Parathyroid adenoma (tissue), 2 donors: ENCODE results near the gene DCAF8L2.

Experiments used
- H2AFZ ChIP-seq: fragments of 300-600 bp; sonication (generic); one replicate; pipeline ENCODE4 v1.7.0; 2017; ENCODE audit warnings: antibody characterized with exemption, mild to moderate bottlenecking
- H3K27ac ChIP-seq: fragments of 300-600 bp; sonication (generic); one replicate; pipeline ENCODE4 v1.7.0; 2017
- H3K27me3 ChIP-seq: fragments of 300-600 bp; sonication (generic); one replicate; pipeline ENCODE4 v1.7.0; 2017; ENCODE audit warnings: low read length; ENCODE audit not compliant: control insufficient read depth, insufficient read depth
- H3K36me3 ChIP-seq: fragments of 300-600 bp; sonication (generic); one replicate; pipeline ENCODE4 v1.7.0; 2017; ENCODE audit warnings: low read length; ENCODE audit not compliant: control insufficient read depth, insufficient read depth
- H3K4me1 ChIP-seq: fragments of 300-600 bp; sonication (generic); one replicate; pipeline ENCODE4 v1.7.0; 2017; ENCODE audit warnings: control low read depth
- H3K4me2 ChIP-seq: fragments of 300-600 bp; sonication (generic); one replicate; pipeline ENCODE4 v1.7.0; 2017; ENCODE audit warnings: low read length
- H3K4me3 ChIP-seq: fragments of 300-600 bp; sonication (generic); one replicate; pipeline ENCODE4 v1.7.0; 2017; ENCODE audit warnings: low read depth, low read length
- H3K79me2 ChIP-seq: fragments of 300-600 bp; sonication (generic); one replicate; pipeline ENCODE4 v1.7.0; 2017; ENCODE audit warnings: control low read depth
- H3K9ac ChIP-seq: fragments of 300-600 bp; sonication (generic); one replicate; pipeline ENCODE4 v1.7.0; 2017; ENCODE audit warnings: mild to moderate bottlenecking
- H3K9me3 ChIP-seq: fragments of 300-600 bp; sonication (generic); one replicate; pipeline ENCODE4 v1.7.0; 2017; ENCODE audit warnings: low read length; ENCODE audit not compliant: control insufficient read depth
- TF ChIP-seq, protein P1 (sequence below): fragments of 300-600 bp; sonication (generic); IDR thresholded peaks from one replicate; pipeline ENCODE4 v1.7.0; 2017; ENCODE audit warnings: antibody characterized with exemption, mild to moderate bottlenecking
- donor health status: primary hyperparathyroidism.

The DCAF8L2 gene

DNA sequence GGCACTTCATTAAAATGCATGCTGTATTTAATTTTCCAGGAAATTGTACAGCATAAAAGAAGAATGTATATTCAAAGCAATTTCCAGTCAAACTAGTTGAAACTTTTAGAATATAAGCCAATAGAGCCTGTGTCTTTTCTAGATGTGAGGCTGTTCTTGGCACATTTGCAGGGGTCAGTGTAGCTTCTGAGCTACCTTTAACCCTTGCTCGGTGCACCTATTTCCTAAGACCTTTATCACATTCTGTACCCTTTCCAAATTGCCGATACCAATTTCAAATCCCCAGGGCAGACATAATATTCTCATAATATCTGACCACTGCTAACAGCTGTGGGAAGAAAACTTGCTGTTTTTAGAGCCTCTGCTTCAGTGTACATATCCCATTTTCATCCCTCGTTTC, 43.2 kb downstream of the DCAF8L2 start:
- Histone ChIP-seq H2AFZ (no peak overlapping the region), H3K9me3 (no peaks in the 10 kb centered on the region), H3K4me2 (no peak overlapping the region), H3K36me3 (no peaks in the 10 kb centered on the region), H3K4me1 (no peaks in the 10 kb centered on the region), H3K9ac (no peak overlapping the region), H3K79me2 (no peaks in the 10 kb centered on the region), H3K27ac (no peak overlapping the region), H3K4me3 (no peak overlapping the region), H3K27me3 (no peaks in the 10 kb centered on the region)
- TF ChIP-seq, protein P1, sequence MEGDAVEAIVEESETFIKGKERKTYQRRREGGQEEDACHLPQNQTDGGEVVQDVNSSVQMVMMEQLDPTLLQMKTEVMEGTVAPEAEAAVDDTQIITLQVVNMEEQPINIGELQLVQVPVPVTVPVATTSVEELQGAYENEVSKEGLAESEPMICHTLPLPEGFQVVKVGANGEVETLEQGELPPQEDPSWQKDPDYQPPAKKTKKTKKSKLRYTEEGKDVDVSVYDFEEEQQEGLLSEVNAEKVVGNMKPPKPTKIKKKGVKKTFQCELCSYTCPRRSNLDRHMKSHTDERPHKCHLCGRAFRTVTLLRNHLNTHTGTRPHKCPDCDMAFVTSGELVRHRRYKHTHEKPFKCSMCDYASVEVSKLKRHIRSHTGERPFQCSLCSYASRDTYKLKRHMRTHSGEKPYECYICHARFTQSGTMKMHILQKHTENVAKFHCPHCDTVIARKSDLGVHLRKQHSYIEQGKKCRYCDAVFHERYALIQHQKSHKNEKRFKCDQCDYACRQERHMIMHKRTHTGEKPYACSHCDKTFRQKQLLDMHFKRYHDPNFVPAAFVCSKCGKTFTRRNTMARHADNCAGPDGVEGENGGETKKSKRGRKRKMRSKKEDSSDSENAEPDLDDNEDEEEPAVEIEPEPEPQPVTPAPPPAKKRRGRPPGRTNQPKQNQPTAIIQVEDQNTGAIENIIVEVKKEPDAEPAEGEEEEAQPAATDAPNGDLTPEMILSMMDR = no peak

DNA sequence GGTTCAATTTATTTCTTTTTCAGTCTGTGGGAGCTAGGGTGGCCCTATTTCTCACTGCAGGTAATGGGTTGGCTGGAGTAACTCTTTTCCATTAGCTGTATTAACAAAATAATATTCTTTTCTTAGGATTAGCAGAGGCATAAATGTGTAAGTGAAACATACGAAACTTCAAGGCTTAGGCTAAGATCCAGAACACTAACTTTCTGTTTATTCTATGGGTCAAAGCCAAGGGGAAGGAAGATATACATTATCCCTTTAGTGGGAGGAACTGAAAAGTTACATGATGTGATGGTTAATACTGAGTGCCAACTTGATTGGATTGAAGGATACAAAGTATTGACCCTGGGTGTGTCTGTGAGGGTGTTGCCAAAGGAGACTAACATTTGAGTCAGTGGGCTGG, 66.4 kb downstream of the DCAF8L2 start:
- Histone ChIP-seq H3K36me3 (no peaks in the 10 kb centered on the region), H3K9me3 (no peaks in the 10 kb centered on the region), H3K79me2 (no peaks in the 10 kb centered on the region), H3K4me1 (no peaks in the 10 kb centered on the region), H3K27ac (no peak overlapping the region), H3K4me2 (no peak overlapping the region), H3K4me3 (no peak overlapping the region), H3K27me3 (no peaks in the 10 kb centered on the region), H2AFZ (no peak overlapping the region), H3K9ac (no peak overlapping the region)
- TF ChIP-seq, protein P1 = no peak

DNA sequence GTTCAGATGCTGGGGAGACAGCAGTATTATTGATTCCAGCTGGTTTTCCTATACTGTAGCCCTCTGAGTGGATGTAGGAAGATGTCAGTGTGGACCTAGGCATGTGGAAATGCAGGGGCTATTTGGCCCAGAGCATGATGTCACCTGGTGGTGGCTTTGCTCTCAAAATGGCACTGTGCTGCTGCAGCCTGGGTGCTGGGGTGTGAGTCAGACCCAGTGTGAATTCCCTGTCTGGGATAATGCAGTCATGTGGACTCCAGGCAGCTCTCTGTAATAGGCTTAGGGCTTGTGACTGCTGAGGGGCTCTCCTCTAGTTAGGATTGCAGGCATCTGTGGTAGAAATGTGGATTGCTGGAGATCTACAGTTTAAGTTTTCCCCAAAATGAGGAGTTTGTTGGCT, 70.7 kb downstream of the DCAF8L2 start:
- TF ChIP-seq, protein P1 = no peak
- H3K27ac ChIP-seq = no peak overlapping the region
- no peaks in the 10 kb centered on the region for H3K36me3 ChIP-seq
- H3K9ac ChIP-seq = no peak overlapping the region
- H3K9me3 ChIP-seq = no peaks in the 10 kb centered on the region
- no peak overlapping the region for H3K4me2 ChIP-seq
- no peaks in the 10 kb centered on the region for H3K79me2 ChIP-seq
- H3K27me3 ChIP-seq = no peaks in the 10 kb centered on the region
- H2AFZ ChIP-seq = no peak overlapping the region
- no peaks in the 10 kb centered on the region for H3K4me1 ChIP-seq
- no peak overlapping the region for H3K4me3 ChIP-seq

DNA sequence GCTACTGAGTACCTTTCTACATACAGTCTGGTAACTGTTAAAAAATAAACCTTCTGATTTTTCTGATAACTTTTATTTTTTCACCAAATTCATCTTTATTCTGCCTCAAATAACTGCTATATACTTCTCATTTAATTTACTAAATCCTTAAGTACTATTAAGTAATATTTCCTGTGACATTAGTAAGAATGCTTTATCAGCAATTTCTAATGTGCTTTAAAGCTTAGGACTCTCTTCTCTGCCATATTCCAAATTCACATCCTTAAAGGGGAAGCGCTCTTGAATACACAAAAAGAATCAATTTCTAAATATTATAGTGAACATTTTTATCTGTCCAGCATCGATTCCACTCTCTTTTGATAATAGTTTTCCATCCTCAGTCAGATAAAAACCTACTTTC, 81.1 kb downstream of the DCAF8L2 start:
- TF ChIP-seq, protein P1 = no peak
- H3K27me3 ChIP-seq = no peaks in the 10 kb centered on the region

DNA sequence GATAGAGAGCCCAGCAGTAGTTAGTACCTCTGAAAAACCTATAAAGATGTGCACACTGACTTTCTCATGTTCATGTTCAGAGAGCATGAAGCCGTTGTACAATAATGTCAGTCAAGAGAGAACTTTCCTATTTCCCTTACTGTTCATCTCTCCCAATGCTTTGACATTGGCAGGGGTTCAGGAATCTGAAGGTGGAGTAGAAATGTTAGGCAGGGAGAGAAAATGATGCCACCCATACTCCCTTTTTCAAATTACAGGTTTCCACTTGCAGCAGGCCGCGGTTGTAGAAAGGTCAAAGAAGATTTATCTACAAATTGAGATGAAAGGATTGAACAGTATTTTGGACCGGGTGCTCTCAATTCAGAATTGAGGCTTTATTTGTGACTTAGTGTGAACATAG, 84.3 kb downstream of the DCAF8L2 start:
- no peak overlapping the region for H3K27ac ChIP-seq
- no peaks in the 10 kb centered on the region for H3K9me3 ChIP-seq
- TF ChIP-seq, protein P1 = no peak

More for the DNA sequence above, 81.1 kb downstream of the DCAF8L2 start:
- Histone ChIP-seq H3K4me3 (no peak overlapping the region), H3K4me2 (no peak overlapping the region), H3K9me3 (no peaks in the 10 kb centered on the region), H3K9ac (no peak overlapping the region), H3K36me3 (no peaks in the 10 kb centered on the region), H3K27ac (no peak overlapping the region), H3K79me2 (no peaks in the 10 kb centered on the region), H2AFZ (no peak overlapping the region), H3K4me1 (no peaks in the 10 kb centered on the region)

More for the DNA sequence above, 84.3 kb downstream of the DCAF8L2 start:
- Histone ChIP-seq H3K79me2 (no peaks in the 10 kb centered on the region), H3K4me3 (no peak overlapping the region), H3K9ac (no peak overlapping the region), H3K4me1 (no peaks in the 10 kb centered on the region), H3K27me3 (no peaks in the 10 kb centered on the region), H2AFZ (no peak overlapping the region), H3K4me2 (no peak overlapping the region), H3K36me3 (no peaks in the 10 kb centered on the region)
